Upper lobe of left lung (tissue), 4 donors: Measurements from ENCODE around the gene PTPRK.

Source experiments
- EP300 ChIP-seq, 4 donors: sonication (generic); formaldehyde crosslinking; IDR thresholded peaks; one replicate each; pipeline ENCODE4 v1.5.1; 2017; ENCODE audit warnings: antibody characterized with exemption in 4 of 4, control low read depth in 2 of 4
- POLR2A ChIP-seq, 4 donors: fragments of 450-650 bp; IDR thresholded peaks; one replicate each; pipeline ENCODE4 v1.5.1; 2016 to 2017; ENCODE audit warnings: antibody characterized with exemption in 4 of 4, mild to moderate bottlenecking in 2 of 4
- POLR2AphosphoS5 ChIP-seq, 2 donors: sonication (generic); formaldehyde crosslinking; IDR thresholded peaks; one replicate each; pipeline ENCODE4 v1.5.1; 2017; ENCODE audit warnings: antibody characterized with exemption in 2 of 2
- TF ChIP-seq, protein P1 (sequence below), 6 experiments: fragments of 450-650 bp in 4 of 6; fragments of 200-600 bp in 2 of 6; sonication (generic) in 2 of 6; IDR thresholded peaks; one replicate each; pipeline ENCODE4 v1.5.1; 2016 to 2019; ENCODE audit warnings: antibody characterized with exemption in 6 of 6

DNA sequence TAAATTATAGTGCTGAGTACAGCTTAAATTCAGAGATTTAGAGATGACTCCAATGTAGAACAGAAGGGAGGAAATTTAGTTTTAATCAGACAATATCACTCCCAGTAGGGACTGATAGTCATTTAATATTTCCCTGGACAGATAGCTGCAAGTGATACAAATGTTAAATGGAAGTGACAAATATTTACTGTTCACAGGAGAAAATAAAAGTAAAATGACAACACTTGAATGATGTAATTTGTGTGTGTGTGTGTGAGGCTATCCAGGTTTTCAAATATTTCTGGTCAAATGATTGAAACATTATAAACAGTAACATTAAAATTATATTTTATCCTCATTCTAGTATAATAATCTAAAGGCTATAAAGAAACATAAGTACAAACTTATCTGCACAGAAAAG lies 399.2 kb downstream of the PTPRK start:
- TF ChIP-seq, protein P1, sequence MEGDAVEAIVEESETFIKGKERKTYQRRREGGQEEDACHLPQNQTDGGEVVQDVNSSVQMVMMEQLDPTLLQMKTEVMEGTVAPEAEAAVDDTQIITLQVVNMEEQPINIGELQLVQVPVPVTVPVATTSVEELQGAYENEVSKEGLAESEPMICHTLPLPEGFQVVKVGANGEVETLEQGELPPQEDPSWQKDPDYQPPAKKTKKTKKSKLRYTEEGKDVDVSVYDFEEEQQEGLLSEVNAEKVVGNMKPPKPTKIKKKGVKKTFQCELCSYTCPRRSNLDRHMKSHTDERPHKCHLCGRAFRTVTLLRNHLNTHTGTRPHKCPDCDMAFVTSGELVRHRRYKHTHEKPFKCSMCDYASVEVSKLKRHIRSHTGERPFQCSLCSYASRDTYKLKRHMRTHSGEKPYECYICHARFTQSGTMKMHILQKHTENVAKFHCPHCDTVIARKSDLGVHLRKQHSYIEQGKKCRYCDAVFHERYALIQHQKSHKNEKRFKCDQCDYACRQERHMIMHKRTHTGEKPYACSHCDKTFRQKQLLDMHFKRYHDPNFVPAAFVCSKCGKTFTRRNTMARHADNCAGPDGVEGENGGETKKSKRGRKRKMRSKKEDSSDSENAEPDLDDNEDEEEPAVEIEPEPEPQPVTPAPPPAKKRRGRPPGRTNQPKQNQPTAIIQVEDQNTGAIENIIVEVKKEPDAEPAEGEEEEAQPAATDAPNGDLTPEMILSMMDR (IDR thresholded peaks at IDR 0.05), result no peak
- TF ChIP-seq POLR2A (IDR thresholded peaks at IDR 0.05) (no peak), POLR2AphosphoS5 (IDR thresholded peaks at IDR 0.05) (no peak), EP300 (IDR thresholded peaks at IDR 0.05) (no peak)
